ENCODE results near the gene PTPN6. TPM values are rescaled to one million over a fixed set of nuclear protein-coding genes. Genes with fewer than 3 reads are reported as not detected.

The PTPN6 gene
- total and polyA plus RNA-seq, 9 of the 15 experiments (the other 6 are each of a cell fraction or from before 2014, with no cell fraction given), result 1.5 to 5.1 (median 3.9) TPM

- TF ChIP-seq ZFP30 (CRISPR knock-in tag; IDR thresholded peaks at IDR 0.05; ENCODE audit: borderline replicate concordance) (no peak), SMC3 (conservative IDR thresholded peaks at IDR 0.05; ENCODE audit: insufficient read depth, low read depth, low read length) (no peak), ZNF76 (CRISPR knock-in tag; IDR thresholded peaks at IDR 0.05; ENCODE audit: borderline replicate concordance) (no peak), SPI1 (IDR thresholded peaks at IDR 0.05; ENCODE audit: borderline replicate concordance, low read depth, low read length) (no peak), GTF2B (IDR thresholded peaks at IDR 0.05; ENCODE audit: extremely low read depth, insufficient read length) (no peak), THAP7 (CRISPR knock-in tag; IDR thresholded peaks at IDR 0.05) (no peak), ZKSCAN3 (CRISPR knock-in tag; IDR thresholded peaks at IDR 0.05) (no peak), KAT2B (IDR thresholded peaks at IDR 0.05; ENCODE audit: low read depth, low read length) (no peak), RFX7 (CRISPR knock-in tag; IDR thresholded peaks at IDR 0.05) (no peak), RBBP5 (IDR thresholded peaks at IDR 0.05; ENCODE audit: borderline replicate concordance, insufficient read depth, low read length, poor library complexity, severe bottlenecking) (peak; percentile 67), ZNF23 (CRISPR knock-in tag; IDR thresholded peaks at IDR 0.05) (no peak), ZNF639 (CRISPR knock-in tag; conservative IDR thresholded peaks at IDR 0.05 in 1 of 2, IDR thresholded peaks at IDR 0.05 in 1 of 2) (peak in 1 of 2 experiments; percentile 59; a peak in 2 of 4 replicates), ZNF184 (CRISPR knock-in tag; IDR thresholded peaks at IDR 0.05) (no peak), TSHZ1 (CRISPR knock-in tag; IDR thresholded peaks at IDR 0.05) (no peak), ZC3H11A (IDR thresholded peaks at IDR 0.05; ENCODE audit: low read depth, low read length) (no peak), FOXA3 (CRISPR knock-in tag; conservative IDR thresholded peaks at IDR 0.05 in 1 of 2, IDR thresholded peaks at IDR 0.05 in 1 of 2) (0 out of 4 replicates have a peak, but pooled peaks of 1 of the 2 experiments have one; percentile 16), CEBPG (CRISPR knock-in tag; IDR thresholded peaks at IDR 0.05) (no peak), CEBPG (tag; conservative IDR thresholded peaks at IDR 0.05 in 1 of 2, IDR thresholded peaks at IDR 0.05 in 1 of 2) (no peak)
Observed at GRCh38 chr12:6961278-6961694, 10.1 kb downstream of the PTPN6 start (continued).

Data from K562 (cell line).